ENCODE results near the gene ORAI2. TPM values are rescaled to one million over a fixed set of nuclear protein-coding genes. Genes with fewer than 3 reads are reported as not detected.

The ORAI2 gene
- total RNA-seq, 1 experiment from 2014 or later: 76.9 TPM

- Histone ChIP-seq H3K36me3 (ENCODE audit: control insufficient read depth, insufficient read depth, low read length) (no peaks in the 10 kb centered on the region), H3K9me3 (ENCODE audit: control insufficient read depth, insufficient read depth, low read depth, low read length) (no peaks in the 10 kb centered on the region), H3K27ac (ENCODE audit: low read length) (no peak overlapping the region), H3K4me3 (ENCODE audit: low read depth in 2 of 2, low read length in 2 of 2) (no peak overlapping the region), H3K27me3 (ENCODE audit: control insufficient read depth, insufficient read depth, low read length) (no peaks in the 10 kb centered on the region), H3K4me1 (ENCODE audit: control insufficient read depth, insufficient read depth, low read length) (no peaks in the 10 kb centered on the region)
- no peak for DNase-seq (ENCODE audit: low read depth, low spot score)
- in situ Hi-C loops (cut with HindIII; ENCODE audit: low pct_unique_long_range_greater_than_20kb, low sequenced_read_pairs) (loop anchor here (10.0 kb wide), 1 partner anchor 134 kb away; the partner anchor contains the start of gene SH2B2), intact Hi-C loops (cut with micrococcal nuclease; ENCODE audit: unreplicated experiment) (no loop called here)
- BruUV-seq (replicated peaks): no TSS peak
- no peak for TF ChIP-seq REST (IDR thresholded peaks at IDR 0.05; ENCODE audit: insufficient read depth in 1 of 2, low read depth in 2 of 2, low read length in 1 of 2)
- no peak for TF ChIP-seq CTCF (IDR thresholded peaks at IDR 0.05)
- TF ChIP-seq TCF7L2 (IDR thresholded peaks at IDR 0.05; ENCODE audit: low read depth, low read length): no peak
- TF ChIP-seq SIN3A (IDR thresholded peaks at IDR 0.05; ENCODE audit: borderline replicate concordance, insufficient read depth, low read depth, low read length): no peak
- TF ChIP-seq POLR2AphosphoS5 (IDR thresholded peaks at IDR 0.05; ENCODE audit: low read depth, low read length): no peak
- no peak for ATAC-seq
- POLR2A ChIA-PET: interaction anchor here (0.7 kb wide), 1 partner anchor 10 kb away, joined by 3 read pairs; no protein-coding TSS in a partner anchor
- CTCF ChIA-PET: interaction anchor here (0.8 kb wide), 1 partner anchor 32 kb away, joined by 8 read pairs; no protein-coding TSS in a partner anchor
These were observed 14.8 kb upstream of the ORAI2 start for GRCh38 chr7:102418592-102418991.

GRCh38 chr7:102421706-102422240 lies 11.6 kb upstream of the ORAI2 start:
- H3K9me3 ChIP-seq (ENCODE audit: control insufficient read depth, insufficient read depth, low read depth, low read length): no peaks in the 10 kb centered on the region
- DNase-seq (ENCODE audit: low read depth, low spot score) (no peak), ATAC-seq (no peak)
- H3K36me3 ChIP-seq (ENCODE audit: control insufficient read depth, insufficient read depth, low read length): no peaks in the 10 kb centered on the region; the same call in 1 of the 2 replicates
- no peaks in the 10 kb centered on the region for H3K27me3 ChIP-seq (ENCODE audit: control insufficient read depth, insufficient read depth, low read length)
- no peak overlapping the region for H3K27ac ChIP-seq (ENCODE audit: low read length)
- in situ Hi-C loops (cut with HindIII; ENCODE audit: low pct_unique_long_range_greater_than_20kb, low sequenced_read_pairs): no loop called here
- no peaks in the 10 kb centered on the region for H3K4me1 ChIP-seq (ENCODE audit: control insufficient read depth, insufficient read depth, low read length)
- H3K4me3 ChIP-seq (ENCODE audit: low read depth in 2 of 2, low read length in 2 of 2): no peak overlapping the region
- no TSS peak for BruUV-seq (replicated peaks)
- no peak for TF ChIP-seq REST (IDR thresholded peaks at IDR 0.05; ENCODE audit: insufficient read depth in 1 of 2, low read depth in 2 of 2, low read length in 1 of 2)
- no peak for TF ChIP-seq CTCF (IDR thresholded peaks at IDR 0.05)
- TF ChIP-seq SIN3A (IDR thresholded peaks at IDR 0.05; ENCODE audit: borderline replicate concordance, insufficient read depth, low read depth, low read length): no peak
- TF ChIP-seq POLR2AphosphoS5 (IDR thresholded peaks at IDR 0.05; ENCODE audit: low read depth, low read length): no peak
- no peak for TF ChIP-seq TCF7L2 (IDR thresholded peaks at IDR 0.05; ENCODE audit: low read depth, low read length)
- POLR2A ChIA-PET: no interaction called here
- intact Hi-C loops (cut with micrococcal nuclease; ENCODE audit: unreplicated experiment): no loop called here
- CTCF ChIA-PET: interaction anchor here (1.0 kb wide), 1 partner anchor 9 kb away, joined by 4 read pairs; no protein-coding TSS in a partner anchor
